Esophagus (tissue), 2 donors: ENCODE data around the gene NOXA1. TPM values are rescaled to one million over a fixed set of nuclear protein-coding genes. Genes with fewer than 3 reads are reported as not detected.
"Not testable (repeated sequence)": the region's sequence is repeated elsewhere in the genome, so short reads cannot be mapped to it uniquely, and the experiment has no call there.

Experiments
- H3K27ac ChIP-seq, 2 donors: one replicate each; pipeline ENCODE4 v1.5.1; 2013; ENCODE audit warnings: low read depth in 2 of 2, mild to moderate bottlenecking in 2 of 2, inconsistent platforms in 1 of 2, low read length in 1 of 2, moderate library complexity in 1 of 2
- H3K27me3 ChIP-seq, 2 donors: one replicate each; pipeline ENCODE4 v1.6.1; 2013; ENCODE audit warnings: low read length in 2 of 2, control low read depth in 1 of 2, mild to moderate bottlenecking in 1 of 2; ENCODE audit not compliant: insufficient read depth in 2 of 2, control insufficient read depth in 1 of 2
- H3K36me3 ChIP-seq, 2 donors: one replicate each; pipeline ENCODE4 v1.6.1; 2013; ENCODE audit warnings: low read length in 1 of 2; ENCODE audit not compliant: control insufficient read depth in 2 of 2, insufficient read depth in 2 of 2
- H3K4me1 ChIP-seq, 2 donors: one replicate each; pipeline ENCODE4 v1.6.1; 2013; ENCODE audit warnings: low read length in 1 of 2; ENCODE audit not compliant: control insufficient read depth in 2 of 2, insufficient read depth in 2 of 2
- H3K4me3 ChIP-seq, 2 donors: one replicate each; pipeline ENCODE4 v1.5.1; 2013; ENCODE audit warnings: low read length in 2 of 2, mild to moderate bottlenecking in 2 of 2, low read depth in 1 of 2, moderate library complexity in 1 of 2
- H3K9me3 ChIP-seq, 2 donors: one replicate each; pipeline ENCODE4 v1.6.1; 2013; ENCODE audit warnings: mild to moderate bottlenecking in 2 of 2, low read depth in 1 of 2, low read length in 1 of 2, moderate library complexity in 1 of 2; ENCODE audit not compliant: control insufficient read depth in 2 of 2, insufficient read depth in 1 of 2
- WGBS, 2 donors: extraction: QIAGEN DNeasy Blood & Tissue Kit; methylation state at CpG; one replicate each; pipeline ENCODE4 v1.1.7; 2013; 5-methylcytosine and 5-hydroxymethylcytosine counted together
- polyA plus RNA-seq, 2 donors: library from polyadenylated mRNA; stranded (reverse); fragments of 200-250 nt; gene quantifications; one replicate each; pipeline ENCODE4 v1.2.3, GENCODE V29; 2013
- donor health status: healthy with polysubstance abuse.
- donor health status: Bipolar disorder and iron deficiency.

The NOXA1 gene
- polyA plus RNA-seq, 2 donors: 6.5 to 14.3 TPM

DNA sequence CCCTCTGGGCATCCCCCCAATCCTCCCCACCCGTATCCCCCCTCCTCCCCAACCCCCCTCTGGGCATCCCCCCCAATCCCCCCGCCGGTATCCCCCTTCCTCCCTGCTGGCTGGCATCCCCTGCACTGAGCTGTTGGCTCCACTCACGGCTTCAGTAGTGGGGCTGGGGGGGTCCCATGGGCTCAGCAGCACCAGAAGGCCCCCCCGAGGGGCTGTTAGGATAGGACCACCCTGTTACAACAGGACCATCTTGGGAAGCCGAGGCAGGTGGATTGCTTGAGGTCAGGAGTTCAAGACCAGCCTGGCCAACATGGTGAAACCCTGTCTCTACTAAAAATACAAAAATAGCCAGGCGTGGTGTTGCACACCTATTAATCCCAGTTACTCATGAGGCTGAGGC, 42.6 kb upstream of the NOXA1 start:
- Histone ChIP-seq H3K27ac (no peak overlapping the region), H3K4me1 (no peaks in the 10 kb centered on the region), H3K4me3 (no peak overlapping the region), H3K9me3 (peaks cover 0 to 2% of the 10 kb centered on the region in 2 donors), H3K27me3 (no peaks in the 10 kb centered on the region), H3K36me3 (no peaks in the 10 kb centered on the region)
- WGBS, 2 donors: 84 to 88% methylated on average over 5 to 7 of the region's 7 CpGs

DNA sequence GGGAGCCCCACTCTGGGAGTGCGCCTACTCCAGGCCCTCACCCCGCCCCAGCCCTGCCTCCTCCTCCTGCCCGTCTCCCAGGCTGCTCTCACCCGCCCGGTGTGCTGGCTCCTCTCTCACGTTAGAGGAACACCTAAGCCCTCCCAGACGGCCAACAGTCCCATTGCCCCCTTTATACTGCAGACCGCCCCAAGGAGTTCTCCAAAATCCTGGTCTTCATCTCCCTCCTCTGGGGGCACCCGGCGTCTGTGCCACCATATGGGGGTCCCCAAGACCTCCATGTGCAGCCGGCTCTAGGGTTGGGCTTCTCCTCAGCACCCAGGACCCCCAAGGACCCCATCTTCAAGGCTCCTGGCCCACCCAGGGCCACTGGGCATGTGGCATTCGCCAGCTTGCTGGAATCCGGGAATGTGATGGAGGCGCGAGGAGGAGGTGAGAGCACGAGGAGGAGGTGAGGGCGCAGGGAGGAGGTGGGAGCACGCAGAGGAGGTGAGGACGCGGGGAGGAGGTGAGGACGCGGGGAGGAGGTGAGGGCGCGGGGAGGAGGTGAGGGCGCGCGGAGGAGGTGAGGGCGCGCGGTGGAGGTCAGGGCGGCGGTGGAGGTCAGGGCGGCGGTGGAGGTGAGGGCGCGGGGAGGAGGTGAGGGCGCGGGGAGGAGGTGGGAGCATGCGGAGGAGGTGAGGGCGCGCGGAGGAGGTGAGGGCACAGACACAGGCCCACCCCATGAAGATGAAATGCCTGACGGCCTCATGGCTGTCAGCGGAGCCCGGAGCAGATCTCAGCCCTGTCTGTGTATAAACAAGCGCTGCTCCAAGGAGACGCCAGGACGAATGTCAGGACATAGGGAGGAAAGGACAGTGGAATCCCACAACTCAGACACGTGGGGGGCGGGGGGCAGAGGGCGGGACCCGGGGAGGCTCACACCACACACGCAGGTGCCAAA, 41.4 kb upstream of the NOXA1 start:
- 90 to 93% methylated on average over 39 to 53 of the region's 53 CpGs for WGBS, 2 donors
- Histone ChIP-seq H3K9me3 (peaks cover 0 to 2% of the 10 kb centered on the region in 2 donors), H3K27me3 (no peaks in the 10 kb centered on the region), H3K36me3 (no peaks in the 10 kb centered on the region), H3K4me1 (no peaks in the 10 kb centered on the region), H3K27ac (no peak overlapping the region), H3K4me3 (no peak overlapping the region)

DNA sequence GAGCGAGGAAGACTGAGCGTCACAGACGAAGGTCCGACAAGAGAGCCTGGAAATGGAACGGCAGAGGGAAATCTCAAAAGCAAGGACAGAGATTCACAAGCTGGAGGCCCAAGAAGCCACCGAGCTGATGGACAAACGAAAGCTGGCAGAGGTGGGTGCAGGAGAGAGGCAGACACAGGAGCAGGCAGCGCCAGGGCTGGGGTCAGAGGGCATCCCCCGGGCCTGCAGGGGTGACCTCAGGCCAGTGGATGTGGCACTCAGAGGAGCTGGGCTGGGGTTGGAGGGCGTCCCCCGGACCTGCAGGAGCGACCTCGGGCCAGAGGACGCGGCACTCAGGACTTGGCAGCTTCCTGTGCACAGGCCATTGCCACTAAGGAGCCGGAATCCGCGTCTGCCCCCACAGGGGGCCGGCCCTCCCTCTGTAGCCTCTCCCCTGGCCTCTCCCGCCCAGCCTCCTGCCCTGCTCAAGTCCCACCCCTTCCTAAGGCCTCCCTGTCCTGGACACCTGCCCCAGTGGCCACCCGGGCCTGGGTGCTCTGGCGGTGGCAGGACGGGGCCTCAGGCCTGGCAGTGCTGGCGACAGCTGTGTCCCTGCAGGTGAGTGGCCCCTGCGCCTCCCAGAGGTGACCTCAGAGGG, 40.6 kb upstream of the NOXA1 start:
- H3K27ac ChIP-seq: no peak overlapping the region

DNA sequence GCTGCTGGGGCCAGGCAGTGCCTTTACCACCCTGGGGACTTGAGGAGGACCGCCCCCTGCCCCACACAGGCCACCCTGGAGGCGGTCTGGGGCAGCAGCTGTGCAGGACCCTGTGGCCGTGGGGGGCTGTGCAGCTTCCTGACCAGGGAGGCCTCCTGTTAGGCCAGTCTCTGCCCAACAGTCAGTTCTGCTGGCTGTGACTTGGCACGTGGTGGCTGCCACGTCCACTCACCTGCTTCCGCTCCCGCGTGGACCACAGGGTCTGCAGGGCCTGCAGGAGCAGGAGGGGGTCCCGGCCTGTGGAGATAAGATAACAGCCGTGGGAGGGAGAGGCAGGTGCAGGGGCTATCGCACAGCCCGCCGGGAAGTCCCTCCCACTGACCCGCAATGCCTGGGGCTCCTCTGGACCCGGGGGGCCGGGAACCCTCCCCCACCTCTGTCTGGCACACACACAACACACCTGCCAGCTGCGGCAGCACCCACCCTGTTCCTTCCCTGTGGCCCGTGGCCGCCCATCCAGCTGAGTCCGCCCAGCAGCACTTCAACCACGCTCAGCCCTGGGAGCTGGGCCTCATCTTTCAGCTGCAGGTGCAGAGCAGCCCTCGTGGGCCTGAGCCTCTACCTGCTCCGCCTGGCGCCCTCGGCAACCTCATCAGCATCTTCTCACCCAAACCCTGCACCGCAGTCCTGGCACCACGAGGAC, 40.0 kb upstream of the NOXA1 start:
- 74% methylated on average over 22 to 27 of the region's 27 CpGs for WGBS, 2 donors
- H3K9me3 ChIP-seq: no peaks in the 10 kb centered on the region

More for the DNA sequence above, 40.6 kb upstream of the NOXA1 start:
- no peaks in the 10 kb centered on the region for H3K27me3 ChIP-seq
- H3K36me3 ChIP-seq: no peaks in the 10 kb centered on the region
- 83 to 84% methylated on average over 18 to 25 of the region's 25 CpGs for WGBS, 2 donors
- no peak overlapping the region for H3K4me3 ChIP-seq
- no peaks in the 10 kb centered on the region for H3K4me1 ChIP-seq
- no peaks in the 10 kb centered on the region for H3K9me3 ChIP-seq

DNA sequence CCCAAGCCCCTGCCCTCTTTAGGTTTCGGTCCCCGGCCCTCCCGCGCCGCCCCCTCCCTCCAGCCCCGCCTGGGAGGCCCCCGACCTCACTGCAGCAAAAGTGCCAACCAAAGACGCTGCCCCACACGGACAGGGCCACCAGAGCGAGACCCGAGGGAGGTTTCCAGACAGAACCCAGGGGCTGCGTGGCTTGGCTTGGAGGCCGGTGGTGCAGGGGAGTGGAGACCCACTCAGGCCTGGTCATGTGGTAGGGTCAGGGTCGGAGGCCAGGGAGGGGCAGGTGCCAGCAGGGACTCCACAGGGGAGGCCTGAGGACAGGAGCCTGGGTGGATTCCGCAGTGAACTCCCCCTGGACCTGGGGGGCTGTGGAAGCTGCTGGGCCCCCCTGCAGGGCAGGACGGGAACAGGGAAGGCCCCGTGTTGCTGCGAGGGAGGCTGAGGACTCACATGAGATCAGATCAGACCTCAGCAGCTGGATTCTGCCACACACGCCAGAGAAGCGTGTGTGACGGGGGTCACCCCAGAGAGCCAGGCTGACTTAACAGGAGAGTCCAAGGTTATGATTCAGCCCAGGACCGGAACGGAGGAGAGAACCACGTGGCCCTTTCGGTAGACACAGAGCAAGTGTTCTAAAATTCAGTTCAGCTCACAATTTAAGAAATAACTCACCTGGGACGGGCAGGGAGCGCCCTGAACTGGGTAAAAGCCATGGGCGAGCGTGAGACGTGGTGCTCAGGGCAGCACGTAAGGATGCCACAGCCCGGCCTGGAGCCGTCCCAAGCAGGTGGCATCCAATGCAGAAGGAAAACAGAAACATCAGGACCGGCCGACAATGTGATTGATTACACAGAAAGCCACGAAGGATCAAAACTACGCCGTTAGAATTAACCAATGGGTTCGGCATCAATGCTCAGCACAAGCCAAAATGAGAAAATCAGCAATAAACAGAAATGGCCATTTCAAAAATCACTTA, 39.1 kb upstream of the NOXA1 start:
- Histone ChIP-seq H3K4me1 (no peaks in the 10 kb centered on the region), H3K4me3 (no peak overlapping the region), H3K27ac (no peak overlapping the region), H3K9me3 (no peaks in the 10 kb centered on the region), H3K27me3 (no peaks in the 10 kb centered on the region), H3K36me3 (no peaks in the 10 kb centered on the region)
- 88 to 89% methylated on average over 39 of the region's 39 CpGs for WGBS, 2 donors

More for the DNA sequence above, 40.0 kb upstream of the NOXA1 start:
- no peaks in the 10 kb centered on the region for H3K4me1 ChIP-seq
- no peaks in the 10 kb centered on the region for H3K27me3 ChIP-seq
- H3K4me3 ChIP-seq: no peak overlapping the region
- no peak overlapping the region for H3K27ac ChIP-seq
- H3K36me3 ChIP-seq: no peaks in the 10 kb centered on the region

DNA sequence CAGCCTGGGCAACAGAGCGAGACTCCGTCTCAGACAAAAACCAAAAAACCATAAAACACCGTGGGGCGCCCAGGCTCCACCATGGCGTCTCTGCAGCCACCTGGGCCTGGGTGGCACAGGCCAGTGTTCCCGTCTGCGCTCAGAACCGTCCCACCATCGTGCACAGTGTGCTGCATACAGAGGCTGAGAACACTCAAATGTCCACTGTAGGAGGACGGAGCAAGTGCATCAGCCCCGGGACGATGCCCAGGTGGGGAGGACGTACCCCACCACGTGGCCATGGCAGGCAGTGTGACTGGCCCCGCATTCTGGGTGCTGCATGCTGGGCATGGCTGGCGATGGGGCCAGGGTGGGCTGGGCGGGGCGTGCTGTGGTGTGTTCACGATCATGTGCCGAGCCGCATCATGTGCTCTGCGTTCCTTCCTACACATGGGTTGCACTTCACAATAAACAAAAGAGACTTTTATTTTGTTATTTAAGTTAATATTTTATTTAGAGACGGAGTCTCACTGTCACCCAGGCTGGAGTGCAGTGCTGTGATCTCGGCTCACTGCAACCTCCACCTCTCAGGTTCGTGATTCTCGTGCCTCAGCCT, 38.0 kb upstream of the NOXA1 start:
- 91 to 95% methylated on average over 25 to 26 of the region's 26 CpGs for WGBS, 2 donors
- no peak overlapping the region for H3K27ac ChIP-seq
- no peaks in the 10 kb centered on the region for H3K27me3 ChIP-seq
- no peak overlapping the region for H3K4me3 ChIP-seq
- H3K9me3 ChIP-seq: no peaks in the 10 kb centered on the region
- H3K36me3 ChIP-seq: peaks cover 0 to 3% of the 10 kb centered on the region in 2 donors
- no peaks in the 10 kb centered on the region for H3K4me1 ChIP-seq

DNA sequence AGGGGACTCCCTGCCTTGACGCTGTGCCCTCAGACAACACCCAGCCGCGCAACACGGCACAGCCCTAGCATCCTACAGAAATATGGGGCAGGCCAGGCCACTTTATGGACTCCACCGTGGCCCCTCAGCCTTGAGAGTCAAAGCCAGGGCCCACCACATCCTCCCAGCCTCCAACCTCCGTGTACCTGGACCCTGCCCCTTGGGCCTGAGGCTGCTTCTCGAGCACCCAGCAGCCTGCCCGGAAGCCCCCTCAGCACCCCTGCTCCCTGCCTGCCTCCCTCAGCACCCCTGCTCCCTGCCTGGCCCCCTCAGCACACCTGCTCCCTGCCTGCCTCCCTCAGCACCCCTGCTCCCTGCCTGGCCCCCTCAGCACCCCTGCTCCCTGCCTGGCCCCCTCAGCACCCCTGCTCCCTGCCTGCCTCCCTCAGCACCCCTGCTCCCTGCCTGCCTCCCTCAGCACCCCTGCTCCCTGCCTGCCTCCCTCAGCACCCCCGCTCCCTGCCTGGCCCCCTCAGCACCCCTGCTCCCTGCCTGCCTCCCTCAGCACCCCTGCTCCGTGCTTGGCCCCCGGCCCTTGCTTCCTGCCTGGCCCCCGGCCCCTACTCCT, 36.6 kb upstream of the NOXA1 start:
- 83 to 87% methylated on average over 12 of the region's 12 CpGs for WGBS, 2 donors
- H3K4me1 ChIP-seq, H3K9me3 ChIP-seq, H3K36me3 ChIP-seq, H3K27ac ChIP-seq, H3K4me3 ChIP-seq, H3K27me3 ChIP-seq: not testable (repeated sequence)

DNA sequence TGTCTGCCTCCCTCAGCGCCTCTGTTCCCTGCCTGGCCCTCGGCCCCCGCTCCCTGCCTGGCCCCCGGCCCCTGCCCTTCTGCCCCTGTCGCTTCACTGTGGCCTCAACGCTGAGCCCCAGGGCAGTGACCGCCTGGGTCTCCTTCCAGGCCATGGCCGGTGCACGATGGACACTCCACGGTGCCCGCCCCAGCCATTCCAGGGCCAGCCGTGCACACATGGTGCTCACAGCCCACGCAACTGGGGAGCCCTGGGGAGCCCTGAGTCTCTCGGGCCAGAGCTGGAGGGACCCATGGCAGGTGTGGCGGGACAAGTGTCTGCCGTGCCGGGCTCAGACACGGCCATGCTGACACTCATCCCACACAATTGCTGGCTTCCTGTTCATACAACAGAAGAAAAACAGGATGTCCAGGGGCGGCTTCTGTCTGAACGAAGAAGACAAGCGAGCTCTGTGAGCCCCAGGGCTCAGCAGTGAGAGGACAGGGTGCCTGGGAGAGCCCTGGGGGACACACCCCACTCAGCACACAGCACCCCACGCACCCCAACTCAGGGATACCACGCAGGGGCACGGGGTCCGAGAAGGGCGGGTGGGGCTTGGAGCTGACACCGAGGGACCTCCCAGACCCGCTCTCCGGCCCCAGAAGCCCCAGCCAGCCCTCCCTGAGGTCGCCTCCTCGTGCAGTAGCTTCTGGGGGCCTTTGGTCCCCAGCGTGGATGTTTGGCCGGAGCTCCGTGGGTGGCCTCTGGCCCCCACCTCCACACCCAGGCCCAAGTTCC, 35.9 kb upstream of the NOXA1 start:
- H3K4me1 ChIP-seq: no peaks in the 10 kb centered on the region
- no peak overlapping the region for H3K4me3 ChIP-seq
- no peaks in the 10 kb centered on the region for H3K9me3 ChIP-seq
- WGBS, 2 donors: 71 to 78% methylated on average over 34 of the region's 34 CpGs
- peak overlapping the region; percentile 31 to 39 for H3K27ac ChIP-seq
- no peaks in the 10 kb centered on the region for H3K27me3 ChIP-seq
- peaks cover 0 to 7% of the 10 kb centered on the region in 2 donors for H3K36me3 ChIP-seq
